Breast epithelium (tissue), 4 donors: ENCODE data around the gene SRGAP3. TPM values are rescaled to one million over a fixed set of nuclear protein-coding genes. Genes with fewer than 3 reads are reported as not detected.

Experiments used
- DNase-seq, 2 donors: peaks; one replicate each; pipeline ENCODE4 v3.0.0-alpha.2; 2019; ENCODE audit warnings: low spot score in 2 of 2
- H3K27ac ChIP-seq, 2 donors: fragments of 200-600 bp; sonication (generic) in 1 of 2; one replicate each; pipeline ENCODE4 v1.5.1; 2016 to 2019; ENCODE audit warnings: mild to moderate bottlenecking in 1 of 2
- H3K27me3 ChIP-seq, 2 donors: fragments of 200-600 bp; sonication (generic) in 1 of 2; one replicate each; pipeline versions ENCODE4 v1.5.1 to v1.6.0; 2017 to 2019; ENCODE audit warnings: control low read depth in 1 of 2, mild to moderate bottlenecking in 1 of 2
- H3K36me3 ChIP-seq: fragments of 200-600 bp; one replicate; pipeline ENCODE4 v1.5.1; 2019
- H3K4me1 ChIP-seq, 2 donors: fragments of 200-600 bp; sonication (generic); one replicate each; pipeline ENCODE4 v1.5.1; 2016 to 2019; ENCODE audit warnings: control low read depth in 1 of 2
- H3K4me3 ChIP-seq, 3 donors: fragments of 200-600 bp; sonication (generic); 1 replicate in 2 of 3; 2 replicates in 1 of 3; pipeline ENCODE4 v1.5.1; 2016 to 2019; ENCODE audit warnings: mild to moderate bottlenecking in 3 of 3, moderate library complexity in 2 of 3
- H3K9me3 ChIP-seq, 2 donors: fragments of 200-600 bp; sonication (generic) in 1 of 2; one replicate each; pipeline ENCODE4 v1.5.1; 2016 to 2019; ENCODE audit warnings: control low read depth in 1 of 2
- CTCF ChIP-seq, 3 donors: fragments of 450-650 bp; IDR thresholded peaks; one replicate each; pipeline ENCODE4 v1.5.1; 2016 to 2017; ENCODE audit warnings: antibody characterized with exemption in 3 of 3, mild to moderate bottlenecking in 3 of 3, moderate library complexity in 3 of 3
- POLR2A ChIP-seq: fragments of 450-650 bp; IDR thresholded peaks from one replicate; pipeline ENCODE4 v1.6.1; 2016; ENCODE audit warnings: antibody characterized with exemption, mild to moderate bottlenecking, moderate library complexity
- POLR2AphosphoS5 ChIP-seq, 3 donors: sonication (generic); formaldehyde crosslinking; IDR thresholded peaks; one replicate each; pipeline ENCODE4 v1.6.1; 2017; ENCODE audit warnings: antibody characterized with exemption in 3 of 3
- intact Hi-C: fragments of 100-400 bp; cut with DNase I; formaldehyde crosslinking; loops from one replicate; pipeline ENCODE4 v1.15.1; 2023; ENCODE audit warnings: low total_unique reads
- total RNA-seq, 3 donors: library from RNA; depleted of rRNA; stranded (reverse); fragments of >200 nt; gene quantifications; one replicate each; pipeline ENCODE4 v1.1.0, GENCODE V29; 2016

SRGAP3 gene
- total RNA-seq, 3 donors from 2014 or later: 13.6 to 21.5 (median 19.0) TPM

- no peaks in the 10 kb centered on the region for H3K9me3 ChIP-seq
- H3K27ac ChIP-seq: peak overlapping the region in 1 of 2 donors; percentile 19
- DNase-seq: no peak
Measured at GRCh38 chr3:9111866-9112265, 137.6 kb downstream of the SRGAP3 start.

GRCh38 chr3:9111417-9111816 lies 138.0 kb downstream of the SRGAP3 start:
- intact Hi-C loops: no loop called here
- no peaks in the 10 kb centered on the region for H3K27me3 ChIP-seq
- TF ChIP-seq POLR2AphosphoS5 (IDR thresholded peaks at IDR 0.05) (no peak), CTCF (IDR thresholded peaks at IDR 0.05) (no peak), POLR2A (no peak)
- H3K4me1 ChIP-seq: no peaks in the 10 kb centered on the region
- H3K36me3 ChIP-seq: no peaks in the 10 kb centered on the region
- H3K4me3 ChIP-seq: no peak overlapping the region
- DNase-seq: no peak
- H3K9me3 ChIP-seq: no peaks in the 10 kb centered on the region
- no peak overlapping the region for H3K27ac ChIP-seq

More at GRCh38 chr3:9111866-9112265, 137.6 kb downstream of the SRGAP3 start:
- no peaks in the 10 kb centered on the region for H3K27me3 ChIP-seq
- H3K36me3 ChIP-seq: no peaks in the 10 kb centered on the region
- intact Hi-C loops: no loop called here
- no peak for TF ChIP-seq CTCF (IDR thresholded peaks at IDR 0.05)
- no peaks in the 10 kb centered on the region for H3K4me1 ChIP-seq
- no peak overlapping the region for H3K4me3 ChIP-seq

- Histone ChIP-seq H3K9me3 (no peaks in the 10 kb centered on the region), H3K4me1 (no peaks in the 10 kb centered on the region), H3K4me3 (no peak overlapping the region), H3K36me3 (no peaks in the 10 kb centered on the region), H3K27me3 (no peaks in the 10 kb centered on the region), H3K27ac (no peak overlapping the region)
- no peak for TF ChIP-seq POLR2A
- no peak for TF ChIP-seq CTCF (IDR thresholded peaks at IDR 0.05)
- no peak for DNase-seq
- intact Hi-C loops: no loop called here
Measured at GRCh38 chr3:9110802-9111201, 138.6 kb downstream of the SRGAP3 start.

GRCh38 chr3:9110316-9110715 lies 139.1 kb downstream of the SRGAP3 start:
- no peak for DNase-seq
- intact Hi-C loops: no loop called here

GRCh38 chr3:9109568-9109914 lies 139.9 kb downstream of the SRGAP3 start:
- DNase-seq: no peak
- no peaks in the 10 kb centered on the region for H3K4me1 ChIP-seq
- no peaks in the 10 kb centered on the region for H3K36me3 ChIP-seq
- intact Hi-C loops: no loop called here
- H3K27me3 ChIP-seq: no peaks in the 10 kb centered on the region
- no peak overlapping the region for H3K4me3 ChIP-seq
- H3K9me3 ChIP-seq: no peaks in the 10 kb centered on the region
- TF ChIP-seq CTCF (IDR thresholded peaks at IDR 0.05) (no peak), POLR2AphosphoS5 (IDR thresholded peaks at IDR 0.05) (no peak), POLR2A (no peak)
- H3K27ac ChIP-seq: no peak overlapping the region

More at GRCh38 chr3:9110316-9110715, 139.1 kb downstream of the SRGAP3 start:
- no peaks in the 10 kb centered on the region for H3K9me3 ChIP-seq
- TF ChIP-seq POLR2A: no peak
- no peaks in the 10 kb centered on the region for H3K27me3 ChIP-seq
- no peaks in the 10 kb centered on the region for H3K36me3 ChIP-seq
- H3K4me1 ChIP-seq: no peaks in the 10 kb centered on the region
- H3K27ac ChIP-seq: no peak overlapping the region
- no peak overlapping the region for H3K4me3 ChIP-seq

GRCh38 chr3:9108876-9109567 lies 140.4 kb downstream of the SRGAP3 start:
- Histone ChIP-seq H3K27me3 (no peaks in the 10 kb centered on the region), H3K36me3 (no peaks in the 10 kb centered on the region), H3K4me3 (no peak overlapping the region), H3K27ac (no peak overlapping the region), H3K4me1 (no peaks in the 10 kb centered on the region), H3K9me3 (no peaks in the 10 kb centered on the region)
- no peak for TF ChIP-seq POLR2AphosphoS5 (IDR thresholded peaks at IDR 0.05)
- TF ChIP-seq POLR2A: no peak
- TF ChIP-seq CTCF (IDR thresholded peaks at IDR 0.05): no peak
- intact Hi-C loops: no loop called here
- no peak for DNase-seq
